ENCODE data around the gene STMN3.

DNA sequence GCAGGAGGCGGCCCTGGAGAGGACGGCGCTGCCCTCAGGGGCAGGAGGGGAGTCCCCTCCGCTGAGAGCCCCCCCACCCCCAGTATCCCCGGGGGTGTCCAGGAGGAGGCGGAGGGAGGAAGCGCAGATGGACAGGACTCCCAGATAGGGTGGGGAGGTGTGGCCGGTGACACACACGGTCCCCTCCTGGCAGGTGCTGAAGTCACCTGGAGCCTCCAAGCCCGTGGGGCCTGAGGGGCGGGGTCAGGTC lies 1.4 kb downstream of the STMN3 start:
- TF ChIP-seq, protein P1, sequence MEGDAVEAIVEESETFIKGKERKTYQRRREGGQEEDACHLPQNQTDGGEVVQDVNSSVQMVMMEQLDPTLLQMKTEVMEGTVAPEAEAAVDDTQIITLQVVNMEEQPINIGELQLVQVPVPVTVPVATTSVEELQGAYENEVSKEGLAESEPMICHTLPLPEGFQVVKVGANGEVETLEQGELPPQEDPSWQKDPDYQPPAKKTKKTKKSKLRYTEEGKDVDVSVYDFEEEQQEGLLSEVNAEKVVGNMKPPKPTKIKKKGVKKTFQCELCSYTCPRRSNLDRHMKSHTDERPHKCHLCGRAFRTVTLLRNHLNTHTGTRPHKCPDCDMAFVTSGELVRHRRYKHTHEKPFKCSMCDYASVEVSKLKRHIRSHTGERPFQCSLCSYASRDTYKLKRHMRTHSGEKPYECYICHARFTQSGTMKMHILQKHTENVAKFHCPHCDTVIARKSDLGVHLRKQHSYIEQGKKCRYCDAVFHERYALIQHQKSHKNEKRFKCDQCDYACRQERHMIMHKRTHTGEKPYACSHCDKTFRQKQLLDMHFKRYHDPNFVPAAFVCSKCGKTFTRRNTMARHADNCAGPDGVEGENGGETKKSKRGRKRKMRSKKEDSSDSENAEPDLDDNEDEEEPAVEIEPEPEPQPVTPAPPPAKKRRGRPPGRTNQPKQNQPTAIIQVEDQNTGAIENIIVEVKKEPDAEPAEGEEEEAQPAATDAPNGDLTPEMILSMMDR (IDR thresholded peaks at IDR 0.05 in 2 of 3, conservative IDR thresholded peaks at IDR 0.05 in 1 of 3; ENCODE audit: borderline replicate concordance in 1 of 3, insufficient read depth in 1 of 3, low read depth in 2 of 3, low read length in 2 of 3) = no peak
- no peak for TF ChIP-seq TCF7L2 (IDR thresholded peaks at IDR 0.05; ENCODE audit: borderline replicate concordance, extremely low read depth, insufficient read depth, insufficient read length)
